Measurements from ENCODE around the gene CREB3L4.

- TF ChIP-seq, protein P1, sequence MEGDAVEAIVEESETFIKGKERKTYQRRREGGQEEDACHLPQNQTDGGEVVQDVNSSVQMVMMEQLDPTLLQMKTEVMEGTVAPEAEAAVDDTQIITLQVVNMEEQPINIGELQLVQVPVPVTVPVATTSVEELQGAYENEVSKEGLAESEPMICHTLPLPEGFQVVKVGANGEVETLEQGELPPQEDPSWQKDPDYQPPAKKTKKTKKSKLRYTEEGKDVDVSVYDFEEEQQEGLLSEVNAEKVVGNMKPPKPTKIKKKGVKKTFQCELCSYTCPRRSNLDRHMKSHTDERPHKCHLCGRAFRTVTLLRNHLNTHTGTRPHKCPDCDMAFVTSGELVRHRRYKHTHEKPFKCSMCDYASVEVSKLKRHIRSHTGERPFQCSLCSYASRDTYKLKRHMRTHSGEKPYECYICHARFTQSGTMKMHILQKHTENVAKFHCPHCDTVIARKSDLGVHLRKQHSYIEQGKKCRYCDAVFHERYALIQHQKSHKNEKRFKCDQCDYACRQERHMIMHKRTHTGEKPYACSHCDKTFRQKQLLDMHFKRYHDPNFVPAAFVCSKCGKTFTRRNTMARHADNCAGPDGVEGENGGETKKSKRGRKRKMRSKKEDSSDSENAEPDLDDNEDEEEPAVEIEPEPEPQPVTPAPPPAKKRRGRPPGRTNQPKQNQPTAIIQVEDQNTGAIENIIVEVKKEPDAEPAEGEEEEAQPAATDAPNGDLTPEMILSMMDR (IDR thresholded peaks at IDR 0.05; ENCODE audit: low read depth, low read length, poor library complexity, severe bottlenecking): no peak
- no peak for TF ChIP-seq EZH2phosphoT487 (IDR thresholded peaks at IDR 0.05; ENCODE audit: borderline replicate concordance, low read length)
Observed at GRCh38 chr1:154019269-154019668, 51.6 kb downstream of the CREB3L4 start.
